C4-2B (cell line): ENCODE data around the gene PMIS2.

Source experiments
- ZFX ChIP-seq: fragments of 450-650 bp; IDR thresholded peaks from 2 replicates; pipeline ENCODE4 v1.6.1; 2017
- TF ChIP-seq, protein P1 (sequence below): fragments of 450-650 bp; conservative IDR thresholded peaks from 2 replicates; pipeline ENCODE4 v1.5.1; 2017; ENCODE audit warnings: mild to moderate bottlenecking

GRCh38 chr19:35623327-35624010 lies 37.5 kb downstream of the PMIS2 start:
- TF ChIP-seq, protein P1, sequence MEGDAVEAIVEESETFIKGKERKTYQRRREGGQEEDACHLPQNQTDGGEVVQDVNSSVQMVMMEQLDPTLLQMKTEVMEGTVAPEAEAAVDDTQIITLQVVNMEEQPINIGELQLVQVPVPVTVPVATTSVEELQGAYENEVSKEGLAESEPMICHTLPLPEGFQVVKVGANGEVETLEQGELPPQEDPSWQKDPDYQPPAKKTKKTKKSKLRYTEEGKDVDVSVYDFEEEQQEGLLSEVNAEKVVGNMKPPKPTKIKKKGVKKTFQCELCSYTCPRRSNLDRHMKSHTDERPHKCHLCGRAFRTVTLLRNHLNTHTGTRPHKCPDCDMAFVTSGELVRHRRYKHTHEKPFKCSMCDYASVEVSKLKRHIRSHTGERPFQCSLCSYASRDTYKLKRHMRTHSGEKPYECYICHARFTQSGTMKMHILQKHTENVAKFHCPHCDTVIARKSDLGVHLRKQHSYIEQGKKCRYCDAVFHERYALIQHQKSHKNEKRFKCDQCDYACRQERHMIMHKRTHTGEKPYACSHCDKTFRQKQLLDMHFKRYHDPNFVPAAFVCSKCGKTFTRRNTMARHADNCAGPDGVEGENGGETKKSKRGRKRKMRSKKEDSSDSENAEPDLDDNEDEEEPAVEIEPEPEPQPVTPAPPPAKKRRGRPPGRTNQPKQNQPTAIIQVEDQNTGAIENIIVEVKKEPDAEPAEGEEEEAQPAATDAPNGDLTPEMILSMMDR, result no peak
- TF ChIP-seq ZFX, result no peak
